Measurements from ENCODE around the gene AIRE.

AIRE gene

GRCh38 chr21:44295646-44296045 lies 10.0 kb downstream of the AIRE start:
- no peak overlapping the region for H3K27ac ChIP-seq
- no peak overlapping the region for H3K4me3 ChIP-seq
- no peak for TF ChIP-seq CTCF (IDR thresholded peaks at IDR 0.05)
- DNase-seq (ENCODE audit: low spot score): no peak

- no peak overlapping the region for H3K27ac ChIP-seq
These were observed 10.4 kb downstream of the AIRE start for GRCh38 chr21:44296103-44296519.

GRCh38 chr21:44296916-44297315 lies 11.2 kb downstream of the AIRE start:
- Histone ChIP-seq H3K4me3 (no peak overlapping the region), H3K27ac (no peak overlapping the region)
- no peak for TF ChIP-seq CTCF (IDR thresholded peaks at IDR 0.05)
- DNase-seq (ENCODE audit: low spot score): no peak

More at GRCh38 chr21:44296103-44296519, 10.4 kb downstream of the AIRE start:
- DNase-seq (ENCODE audit: low spot score): no peak
- TF ChIP-seq CTCF (IDR thresholded peaks at IDR 0.05): no peak
- no peak overlapping the region for H3K4me3 ChIP-seq

GRCh38 chr21:44297525-44298290 lies 12.0 kb downstream of the AIRE start:
- TF ChIP-seq CTCF (IDR thresholded peaks at IDR 0.05): peak; percentile 47
- Histone ChIP-seq H3K27ac (no peak overlapping the region), H3K4me3 (no peak overlapping the region)
- DNase-seq (ENCODE audit: low spot score): peak; percentile 86

- Histone ChIP-seq H3K4me3 (no peak overlapping the region), H3K27ac (no peak overlapping the region)
- TF ChIP-seq CTCF (IDR thresholded peaks at IDR 0.05): no peak
- no peak for DNase-seq (ENCODE audit: low spot score)
These were observed 12.6 kb downstream of the AIRE start for GRCh38 chr21:44298301-44298700.

- no peak for DNase-seq (ENCODE audit: low spot score)
- peak overlapping the region; percentile 64 to 98 for H3K27ac ChIP-seq
- no peak for TF ChIP-seq CTCF (IDR thresholded peaks at IDR 0.05)
- peak overlapping the region; percentile 98 for H3K4me3 ChIP-seq
These were observed 13.4 kb downstream of the AIRE start for GRCh38 chr21:44299085-44299457.

Data from coronary artery (tissue), 2 donors.